Measurements from ENCODE around the gene SLX4IP.

SLX4IP gene

GRCh38 chr20:10649797-10650160, 214.7 kb downstream of the SLX4IP start:
- DNase-seq (ENCODE audit: low read depth): no peak

- DNase-seq (ENCODE audit: low read depth): no peak
These were observed 216.3 kb downstream of the SLX4IP start for GRCh38 chr20:10651227-10651990.

- no peak for DNase-seq (ENCODE audit: low read depth)
These were observed 217.1 kb downstream of the SLX4IP start for GRCh38 chr20:10652185-10652584.

- DNase-seq (ENCODE audit: low read depth): no peak
These were observed 217.7 kb downstream of the SLX4IP start for GRCh38 chr20:10652660-10653261.

- no peak for DNase-seq (ENCODE audit: low read depth)
These were observed 218.6 kb downstream of the SLX4IP start for GRCh38 chr20:10653599-10654249.

GRCh38 chr20:10654250-10654610, 219.1 kb downstream of the SLX4IP start:
- DNase-seq (ENCODE audit: low read depth): no peak

GRCh38 chr20:10654630-10655029, 219.5 kb downstream of the SLX4IP start:
- no peak for DNase-seq (ENCODE audit: low read depth)

GRCh38 chr20:10655720-10656669, 220.9 kb downstream of the SLX4IP start:
- DNase-seq (ENCODE audit: low read depth): no peak

- DNase-seq (ENCODE audit: low read depth): no peak
These were observed 222.3 kb downstream of the SLX4IP start for GRCh38 chr20:10657453-10657852.

GRCh38 chr20:10658051-10658823, 223.1 kb downstream of the SLX4IP start:
- no peak for DNase-seq (ENCODE audit: low read depth)

- DNase-seq (ENCODE audit: low read depth): no peak
These were observed 223.9 kb downstream of the SLX4IP start for GRCh38 chr20:10658876-10659632.

- DNase-seq (ENCODE audit: low read depth): no peak
These were observed 224.8 kb downstream of the SLX4IP start for GRCh38 chr20:10659651-10660601.

GRCh38 chr20:10660661-10661060, 225.6 kb downstream of the SLX4IP start:
- no peak for DNase-seq (ENCODE audit: low read depth)

GRCh38 chr20:10661261-10661660, 226.2 kb downstream of the SLX4IP start:
- no peak for DNase-seq (ENCODE audit: low read depth)

GRCh38 chr20:10662151-10662550, 227.0 kb downstream of the SLX4IP start:
- no peak for DNase-seq (ENCODE audit: low read depth)

GRCh38 chr20:10662661-10663458, 227.8 kb downstream of the SLX4IP start:
- DNase-seq (ENCODE audit: low read depth): no peak

GRCh38 chr20:10663756-10664155, 228.7 kb downstream of the SLX4IP start:
- no peak for DNase-seq (ENCODE audit: low read depth)

GRCh38 chr20:10665027-10665561, 230.0 kb downstream of the SLX4IP start:
- no peak for DNase-seq (ENCODE audit: low read depth)
